SK-N-MC (cell line): ENCODE results near the gene SPEF1.

Experiments used
- EZH2 ChIP-seq: fragments of 200-600 bp; sonication (generic); IDR thresholded peaks from one replicate; pipeline ENCODE4 v1.6.1; 2017; ENCODE audit warnings: antibody characterized with exemption
- FOXP2 ChIP-seq: optimal IDR thresholded peaks from 2 replicates; pipeline ENCODE3; 2011; ENCODE audit warnings: mild to moderate bottlenecking, moderate library complexity; ENCODE audit not compliant: insufficient read depth; ENCODE audit errors: extremely low read length, control extremely low read depth
- POLR2AphosphoS5 ChIP-seq: IDR thresholded peaks from 2 replicates; pipeline ENCODE4 v1.6.1; 2012; ENCODE audit warnings: mild to moderate bottlenecking, low read depth, low read length, borderline replicate concordance

DNA sequence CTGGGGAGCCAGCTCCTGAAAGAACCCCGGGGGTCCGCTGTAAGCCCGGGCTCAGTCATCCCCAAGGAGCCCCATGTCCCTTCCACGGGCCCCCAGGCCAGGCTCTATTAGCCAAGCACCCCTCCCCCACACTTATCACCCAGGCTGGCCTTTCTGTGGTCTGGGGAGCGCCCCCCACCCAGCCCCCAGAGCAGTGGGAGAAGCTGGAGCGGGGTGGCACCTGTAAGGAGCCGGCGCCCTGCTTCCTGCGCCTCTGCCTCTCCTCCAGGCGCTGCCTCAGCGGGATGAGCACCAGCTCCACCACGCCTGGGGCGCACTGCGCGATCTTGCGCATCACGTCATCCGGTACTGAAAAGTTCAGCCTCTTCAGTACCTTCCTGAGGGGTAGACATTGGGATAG, 2.3 kb downstream of the SPEF1 start:
- TF ChIP-seq EZH2: no peak
- no peak for TF ChIP-seq POLR2AphosphoS5
- no peak for TF ChIP-seq FOXP2
